Measurements from ENCODE around the gene ZNF394.

GRCh38 chr7:99472561-99473314 lies 27.3 kb downstream of the ZNF394 start, which contains the start of gene ZNF789:
- no peak for TF ChIP-seq CTCF (IDR thresholded peaks at IDR 0.05; ENCODE audit: insufficient read depth, low read length, poor library complexity, severe bottlenecking)
- no peak for TF ChIP-seq EZH2phosphoT487 (conservative IDR thresholded peaks at IDR 0.05; ENCODE audit: low read length)

All from SU-DHL-6 (cell line).